ENCODE measurements around the gene IFTAP.

GRCh38 chr11:36596880-36597279 is 2.6 kb downstream of the IFTAP start:
- TF ChIP-seq EP300 (IDR thresholded peaks at IDR 0.05) (no peak), CTCF (IDR thresholded peaks at IDR 0.05) (no peak), POLR2A (IDR thresholded peaks at IDR 0.05) (no peak)

All from ovary (tissue), 3 donors.